OCI-M2 (cell line): ENCODE results near the gene STAP1.
A peak's percentile ranks its signal among the peaks of the same experiment; 100 is the strongest.
"Not testable (repeated sequence)": the region's sequence is repeated elsewhere in the genome, so short reads cannot be mapped to it uniquely, and the experiment has no call there.

Source experiments
- DNase-seq: peaks from one replicate; lab custom pipeline; 2025; ENCODE audit not compliant: unreplicated experiment; lab: John Stamatoyannopoulos, UW

The STAP1 gene

GRCh38 chr4:67558493-67558892, at the start of gene STAP1:
TSS of gene STAP1 (plus strand) at chr4:67558727. CDS start at chr4:67558810, 83 bp downstream.
- no peak for DNase-seq

GRCh38 chr4:67512501-67512900, 46.0 kb upstream of the STAP1 start:
- no peak for DNase-seq

GRCh38 chr4:67520141-67520540, 38.4 kb upstream of the STAP1 start:
- no peak for DNase-seq

GRCh38 chr4:67521506-67521905, 37.0 kb upstream of the STAP1 start:
- no peak for DNase-seq

GRCh38 chr4:67522230-67522629, 36.3 kb upstream of the STAP1 start:
- no peak for DNase-seq

GRCh38 chr4:67522851-67523671, 35.5 kb upstream of the STAP1 start:
- DNase-seq = peak; percentile 87

GRCh38 chr4:67524140-67524539, 34.4 kb upstream of the STAP1 start:
- not testable (repeated sequence) for DNase-seq

- DNase-seq = no peak
These were observed 27.1 kb upstream of the STAP1 start for GRCh38 chr4:67531379-67531962.

GRCh38 chr4:67532397-67532796, 26.1 kb upstream of the STAP1 start:
- DNase-seq = not testable (repeated sequence)

GRCh38 chr4:67533112-67533511, 25.4 kb upstream of the STAP1 start:
- DNase-seq = no peak

- DNase-seq = no peak
These were observed 23.2 kb upstream of the STAP1 start for GRCh38 chr4:67535280-67535840.

- no peak for DNase-seq
These were observed 18.7 kb upstream of the STAP1 start for GRCh38 chr4:67539830-67540229.

- no peak for DNase-seq
These were observed 16.5 kb upstream of the STAP1 start for GRCh38 chr4:67542076-67542475.

- peak; percentile 48 for DNase-seq
These were observed 13.1 kb upstream of the STAP1 start, which contains the start of gene CENPC for GRCh38 chr4:67545199-67546003. TSS of gene CENPC (minus strand) at chr4:67545503. CDS start at chr4:67545355, 148 bp downstream.

- DNase-seq = no peak
These were observed 12.5 kb upstream of the STAP1 start for GRCh38 chr4:67546004-67546356.

- DNase-seq = no peak
These were observed 11.6 kb upstream of the STAP1 start for GRCh38 chr4:67546971-67547370.

- DNase-seq = no peak
These were observed 9.4 kb upstream of the STAP1 start for GRCh38 chr4:67549123-67549522.

GRCh38 chr4:67550451-67550850, 8.1 kb upstream of the STAP1 start:
- DNase-seq = no peak

GRCh38 chr4:67550857-67551256, 7.7 kb upstream of the STAP1 start:
- DNase-seq = no peak

GRCh38 chr4:67552146-67552792, 6.3 kb upstream of the STAP1 start:
- peak; percentile 10 for DNase-seq

GRCh38 chr4:67554096-67554495, 4.4 kb upstream of the STAP1 start:
- no peak for DNase-seq
